GM12873 (cell line): Measurements from ENCODE around the gene CRK.

ENCODE experiments used
- TF ChIP-seq, protein P1 (sequence below): IDR thresholded peaks from 2 replicates; pipeline ENCODE4 v1.5.1; 2012; ENCODE audit warnings: low read depth, mild to moderate bottlenecking, moderate library complexity, low read length, control low read depth; ENCODE audit not compliant: insufficient read depth; ENCODE audit errors: missing control alignments

CRK gene

DNA sequence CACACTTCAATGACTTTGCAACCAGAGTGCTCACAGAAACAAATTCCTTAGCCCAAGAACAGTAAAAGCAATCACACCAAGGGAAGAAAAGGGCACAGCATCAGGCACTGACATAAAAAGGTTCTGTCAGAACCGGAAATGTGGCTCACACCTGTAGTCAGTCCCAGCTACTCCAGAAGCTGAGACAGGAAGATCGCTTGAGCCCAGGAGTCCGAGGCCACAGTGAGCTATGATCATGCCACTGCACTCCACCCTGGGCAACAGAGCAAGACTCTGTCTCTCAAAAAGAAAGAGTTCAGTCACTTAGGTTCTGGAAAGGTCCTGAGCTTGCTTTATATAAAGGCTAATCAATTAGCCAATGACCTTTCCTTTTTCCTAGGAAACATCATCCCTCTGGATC lies 78.7 kb downstream of the CRK start:
- TF ChIP-seq, protein P1, sequence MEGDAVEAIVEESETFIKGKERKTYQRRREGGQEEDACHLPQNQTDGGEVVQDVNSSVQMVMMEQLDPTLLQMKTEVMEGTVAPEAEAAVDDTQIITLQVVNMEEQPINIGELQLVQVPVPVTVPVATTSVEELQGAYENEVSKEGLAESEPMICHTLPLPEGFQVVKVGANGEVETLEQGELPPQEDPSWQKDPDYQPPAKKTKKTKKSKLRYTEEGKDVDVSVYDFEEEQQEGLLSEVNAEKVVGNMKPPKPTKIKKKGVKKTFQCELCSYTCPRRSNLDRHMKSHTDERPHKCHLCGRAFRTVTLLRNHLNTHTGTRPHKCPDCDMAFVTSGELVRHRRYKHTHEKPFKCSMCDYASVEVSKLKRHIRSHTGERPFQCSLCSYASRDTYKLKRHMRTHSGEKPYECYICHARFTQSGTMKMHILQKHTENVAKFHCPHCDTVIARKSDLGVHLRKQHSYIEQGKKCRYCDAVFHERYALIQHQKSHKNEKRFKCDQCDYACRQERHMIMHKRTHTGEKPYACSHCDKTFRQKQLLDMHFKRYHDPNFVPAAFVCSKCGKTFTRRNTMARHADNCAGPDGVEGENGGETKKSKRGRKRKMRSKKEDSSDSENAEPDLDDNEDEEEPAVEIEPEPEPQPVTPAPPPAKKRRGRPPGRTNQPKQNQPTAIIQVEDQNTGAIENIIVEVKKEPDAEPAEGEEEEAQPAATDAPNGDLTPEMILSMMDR, result no peak

DNA sequence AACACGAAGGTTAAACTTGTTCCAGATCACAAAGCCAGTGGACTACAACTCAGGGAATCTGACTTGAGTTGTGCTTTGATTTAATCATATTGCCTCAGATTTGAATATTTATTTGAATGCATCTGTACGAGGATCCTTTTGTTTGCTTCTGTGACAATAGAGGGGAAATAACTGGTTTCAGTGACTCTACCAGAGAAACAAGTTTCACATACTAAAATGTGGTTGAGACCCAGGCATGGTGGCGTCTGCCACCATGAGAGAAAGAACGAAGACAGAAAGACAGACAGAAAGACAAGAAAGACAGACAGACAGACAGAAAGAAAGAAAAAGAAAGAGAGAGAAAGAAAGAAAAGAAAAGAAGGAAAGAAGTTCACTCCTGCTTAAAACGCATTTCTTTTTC lies 80.0 kb downstream of the CRK start:
- TF ChIP-seq, protein P1, result no peak

DNA sequence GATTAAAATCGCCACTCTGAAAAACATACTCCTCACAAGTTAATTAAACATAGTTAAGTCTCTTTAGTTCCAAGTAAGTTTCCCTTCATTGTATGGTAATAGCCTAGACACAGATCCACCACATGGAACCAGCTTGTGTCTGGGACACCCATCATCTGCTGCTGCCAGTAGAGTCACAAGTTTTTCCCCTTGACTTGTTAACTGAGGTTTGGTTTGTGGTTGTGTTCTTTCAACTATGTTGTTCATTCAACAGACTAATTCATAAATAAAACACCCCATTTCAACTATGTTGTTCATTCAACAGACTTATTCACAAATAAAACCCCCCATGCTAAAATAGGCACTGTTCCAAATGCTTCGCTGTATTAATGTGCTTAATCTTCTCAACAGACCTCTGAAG lies 80.4 kb downstream of the CRK start:
- TF ChIP-seq, protein P1, result no peak

DNA sequence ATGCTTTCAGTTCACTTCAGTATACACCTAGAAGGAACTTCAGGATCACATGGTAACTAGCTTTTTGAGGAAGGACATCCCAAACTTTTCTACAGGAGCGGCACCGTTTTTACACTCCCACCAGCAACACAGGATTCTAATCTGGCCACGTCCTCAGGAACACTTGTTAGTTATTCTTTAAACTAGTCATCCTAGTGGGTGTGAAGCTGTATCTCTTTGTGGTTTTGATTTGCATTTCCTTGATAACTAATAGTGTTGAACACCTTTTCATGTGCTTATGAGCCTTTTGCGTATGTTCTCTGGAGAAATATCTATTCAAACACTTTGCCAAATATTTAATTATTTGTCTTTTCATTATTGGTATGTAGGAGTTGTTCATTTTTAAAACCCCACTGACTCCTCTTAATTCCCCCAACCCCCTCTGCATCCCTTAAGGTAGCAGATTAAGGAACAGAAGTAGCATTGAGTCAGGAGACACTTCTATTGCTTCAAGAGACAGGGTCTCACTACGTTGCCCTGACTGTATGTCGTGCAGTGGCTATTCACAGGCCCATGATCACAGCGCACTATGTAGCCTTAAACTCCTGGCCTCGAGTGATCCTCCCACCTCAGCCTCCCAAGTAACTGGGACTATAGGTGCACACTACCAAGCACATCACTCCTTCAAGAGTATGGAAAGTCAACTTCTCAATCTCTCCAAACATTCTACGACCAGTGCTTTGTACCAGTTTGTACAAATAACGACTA lies 81.4 kb downstream of the CRK start:
- TF ChIP-seq, protein P1, result no peak

DNA sequence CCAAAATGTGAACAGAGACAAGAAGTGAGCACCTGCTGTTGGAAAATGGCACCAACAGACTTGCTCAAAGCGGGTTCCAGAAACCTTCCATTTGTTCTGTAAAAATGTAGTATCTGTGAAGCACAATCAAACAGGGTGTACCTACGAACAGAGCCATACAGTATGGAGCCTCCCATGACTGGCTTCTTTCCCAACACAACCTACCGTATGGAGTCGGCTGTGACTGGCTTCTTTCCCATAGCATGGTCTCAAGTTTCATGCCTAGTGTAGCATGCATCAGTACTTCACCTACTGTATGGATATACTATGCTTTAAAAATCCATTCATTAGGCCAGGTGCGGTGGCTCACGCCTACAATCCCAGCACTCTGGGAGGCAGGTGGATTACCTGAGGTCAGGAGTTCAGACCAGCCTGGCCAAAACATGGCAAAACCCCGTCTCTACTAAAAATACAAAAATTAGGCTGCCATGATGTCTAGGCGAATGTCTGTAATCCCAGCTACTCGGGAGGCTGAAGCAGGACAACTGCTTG lies 82.3 kb downstream of the CRK start:
- TF ChIP-seq, protein P1, result no peak

DNA sequence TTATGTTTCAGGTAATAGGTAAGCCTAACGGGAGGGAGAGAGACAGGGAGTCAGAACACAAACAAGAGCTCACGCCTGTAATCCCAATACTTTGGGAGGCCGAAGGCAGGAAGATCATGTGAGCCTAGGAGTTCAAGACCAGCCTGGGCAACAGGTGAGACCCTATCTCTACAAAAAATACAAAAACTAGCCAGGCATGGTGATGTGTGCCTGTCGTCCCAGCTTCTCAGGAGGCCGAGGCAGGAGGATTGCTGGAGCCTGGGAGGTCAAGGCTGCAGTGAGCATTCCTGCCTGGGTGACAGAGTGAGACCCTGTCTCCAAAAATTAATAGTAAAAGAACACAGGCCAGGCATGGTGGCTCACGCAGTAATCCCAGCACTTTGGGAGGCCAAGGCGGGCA lies 83.4 kb downstream of the CRK start:
- TF ChIP-seq, protein P1, result no peak

DNA sequence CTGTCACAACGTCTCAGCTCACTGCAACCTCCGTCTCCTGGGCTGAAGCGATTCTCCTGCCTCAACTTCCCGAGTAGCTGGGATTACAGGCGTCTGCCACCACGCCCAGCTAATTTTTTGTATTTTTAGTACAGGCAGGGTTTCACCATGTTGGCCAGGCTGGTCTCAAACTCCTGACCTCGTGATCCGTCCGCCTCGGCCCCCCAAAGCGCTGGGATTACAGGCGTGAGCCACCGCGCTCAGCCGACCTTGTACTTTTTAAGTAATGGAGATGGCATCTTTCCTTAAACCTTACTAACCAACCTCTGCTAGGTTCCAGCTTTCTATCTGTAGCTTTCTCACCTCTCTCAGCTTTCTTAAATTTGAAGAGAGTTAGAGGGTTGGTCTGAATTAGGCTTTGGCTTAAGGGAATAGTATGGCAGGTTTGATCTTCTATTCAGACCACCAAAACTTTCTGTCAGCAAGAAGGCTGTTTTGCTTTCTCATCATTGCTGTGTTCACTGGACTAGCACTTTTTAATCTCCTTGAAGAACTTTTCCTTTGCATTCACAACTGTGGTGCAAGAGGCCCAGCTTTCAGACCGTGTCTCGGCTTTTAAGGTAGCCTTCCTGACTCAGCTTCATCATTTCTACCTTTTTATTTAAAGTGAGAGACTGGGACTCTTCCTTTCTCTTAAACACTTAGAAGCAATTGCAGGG lies 84.0 kb downstream of the CRK start:
- TF ChIP-seq, protein P1, result no peak
